HCT116 (cell line): ENCODE measurements around the gene PRTG. TPM values are rescaled to one million over a fixed set of nuclear protein-coding genes. Genes with fewer than 3 reads are reported as not detected.

ENCODE experiments used
- ATAC-seq: fragments of 200-7000 bp; cut with Tn5 transposase; 2 replicates; pipeline ENCODE4 v1.9.1; 2020; ENCODE audit warnings: mild to moderate bottlenecking, moderate library complexity
- BruUV-seq: library from RNA; stranded (reverse); fragments of 400-500 nt; replicated peaks from 2 replicates; lab custom pipeline; 2021; lab: Mats Ljungman, UMichigan
- CTCF ChIA-PET: fragments of 300-600 bp; sonication (Branson Sonifier 250); formaldehyde crosslinking; loops from one replicate; lab custom pipeline; 2021; ENCODE audit warnings: antibody characterized with exemption; lab: Charles Lee
- POLR2A ChIA-PET: fragments of 300-600, 350-600 bp; sonication (Branson Sonifier 250); formaldehyde crosslinking; loops from one replicate; lab custom pipeline; 2021; ENCODE audit warnings: antibody characterized with exemption; lab: Charles Lee
- RAD21 ChIA-PET, 2 experiments: fragments of 300-600 bp; sonication (Branson Sonifier 250); formaldehyde crosslinking; loops; one replicate each; lab custom pipeline; 2023; ENCODE audit warnings: low total read pairs in 2 of 2; ENCODE audit not compliant: uncharacterized antibody in 2 of 2, unreplicated experiment in 2 of 2, low non-redundant PET in 1 of 2; lab: Charles Lee
- DNase-seq: peaks from one replicate; pipeline ENCODE4 v3.0.0-alpha.2; 2010; ENCODE audit warnings: low read depth, low spot score
- H2AFZ ChIP-seq: fragments of 200-600 bp; shearing (Covaris generic), sonication (generic); 2 replicates; pipeline ENCODE4 v1.6.1; 2017; ENCODE audit warnings: low read depth, mixed run types, mixed read lengths, antibody characterized with exemption, low read length; ENCODE audit not compliant: poor library complexity, severe bottlenecking
- H3K27ac ChIP-seq: 2 replicates; pipeline ENCODE4 v1.5.1; 2012; ENCODE audit warnings: low read depth, low read length
- H3K27me3 ChIP-seq: fragments of 200-600 bp; sonication (generic); 2 replicates; pipeline ENCODE4 v1.6.1; 2016; ENCODE audit warnings: mixed run types, low read length, mixed read lengths; ENCODE audit not compliant: insufficient read depth
- H3K36me3 ChIP-seq, 2 experiments: fragments of 200-500 bp in 1 of 2; fragments of 200-600 bp in 1 of 2; sonication (Bioruptor generic) in 1 of 2; sonication (generic) in 1 of 2; 2 replicates each; pipeline versions ENCODE4 v1.5.1 to v1.6.1; 2014 to 2016; ENCODE audit warnings: low read length in 2 of 2, inconsistent platforms in 1 of 2, mixed read lengths in 1 of 2, mixed run types in 1 of 2; ENCODE audit not compliant: insufficient read depth in 2 of 2, control insufficient read depth in 1 of 2
- H3K4me1 ChIP-seq, 2 experiments: fragments of 200-600 bp in 1 of 2; sonication (generic) in 1 of 2; 2 replicates each; pipeline versions ENCODE4 v1.5.1 to v1.6.1; 2012 to 2017; ENCODE audit warnings: low read length in 2 of 2, inconsistent platforms in 1 of 2, mild to moderate bottlenecking in 1 of 2, mixed read lengths in 1 of 2, mixed run types in 1 of 2, moderate library complexity in 1 of 2; ENCODE audit not compliant: insufficient read depth in 2 of 2, control insufficient read depth in 1 of 2
- H3K4me2 ChIP-seq: fragments of 200-600 bp; sonication (generic); 2 replicates; pipeline ENCODE4 v1.6.1; 2017; ENCODE audit warnings: mixed run types, low read length, mixed read lengths
- H3K4me3 ChIP-seq, 2 experiments: fragments of 200-600 bp in 1 of 2; sonication (generic) in 1 of 2; replicated peaks in 1 of 2; 2 replicates each; pipeline ENCODE4 v1.5.1; 2011 to 2016; ENCODE audit warnings: low read length in 2 of 2, control low read depth in 1 of 2, low read depth in 1 of 2, mild to moderate bottlenecking in 1 of 2, mixed read lengths in 1 of 2, mixed run types in 1 of 2
- H3K79me2 ChIP-seq: fragments of 200-600 bp; sonication (generic); 2 replicates; pipeline ENCODE4 v1.6.1; 2017; ENCODE audit warnings: mild to moderate bottlenecking, mixed run types, low read length, moderate library complexity, mixed read lengths; ENCODE audit not compliant: insufficient read depth
- H3K9ac ChIP-seq: fragments of 200-600 bp; sonication (generic); 2 replicates; pipeline ENCODE4 v1.6.1; 2016; ENCODE audit warnings: low read length, mixed read lengths
- H3K9me2 ChIP-seq: fragments of 200-600 bp; sonication (generic), shearing (Covaris generic); 2 replicates; pipeline ENCODE4 v1.6.1; 2017; ENCODE audit warnings: mixed run types, mild to moderate bottlenecking, moderate library complexity; ENCODE audit not compliant: insufficient read depth
- H3K9me3 ChIP-seq, 2 experiments: fragments of 200-500 bp in 1 of 2; fragments of 200-600 bp in 1 of 2; sonication (Bioruptor generic) in 1 of 2; sonication (generic) in 1 of 2; 2 replicates each; pipeline ENCODE4 v1.6.1; 2014 to 2017; ENCODE audit warnings: low read length in 2 of 2, mixed read lengths in 2 of 2, inconsistent platforms in 1 of 2, low read depth in 1 of 2, mild to moderate bottlenecking in 1 of 2, mixed run types in 1 of 2, moderate library complexity in 1 of 2; ENCODE audit not compliant: control insufficient read depth in 1 of 2, insufficient read depth in 1 of 2
- H4K20me1 ChIP-seq: fragments of 200-600 bp; sonication (generic), shearing (Covaris generic); 2 replicates; pipeline ENCODE4 v1.6.1; 2017; ENCODE audit warnings: mixed run types, mild to moderate bottlenecking, moderate library complexity; ENCODE audit not compliant: insufficient read depth
- CBX3 ChIP-seq: IDR thresholded peaks from 2 replicates; pipeline ENCODE4 v1.6.1; 2012; ENCODE audit warnings: low read depth
- CEBPB ChIP-seq: IDR thresholded peaks from 2 replicates; pipeline ENCODE4 v1.6.1; 2012; ENCODE audit warnings: low read depth
- ELF1 ChIP-seq: IDR thresholded peaks from 2 replicates; pipeline ENCODE4 v1.6.1; 2012; ENCODE audit warnings: low read depth, borderline replicate concordance
- EZH2phosphoT487 ChIP-seq: fragments of 200-600 bp; IDR thresholded peaks from 2 replicates; pipeline ENCODE4 v1.6.1; 2018; ENCODE audit warnings: antibody characterized with exemption, borderline replicate concordance
- POLR2A ChIP-seq: IDR thresholded peaks from 2 replicates; pipeline ENCODE4 v1.7.0; 2011; ENCODE audit warnings: borderline replicate concordance; ENCODE audit not compliant: insufficient read depth, insufficient read length; ENCODE audit errors: extremely low read depth
- POLR2AphosphoS5 ChIP-seq: IDR thresholded peaks from 2 replicates; pipeline ENCODE4 v1.6.1; 2011; ENCODE audit warnings: mild to moderate bottlenecking, low read depth, low read length, moderate library complexity
- RAD21 ChIP-seq: IDR thresholded peaks from 2 replicates; pipeline ENCODE4 v1.6.1; 2012; ENCODE audit warnings: low read depth, mild to moderate bottlenecking
- SP1 ChIP-seq: IDR thresholded peaks from 2 replicates; pipeline ENCODE4 v1.6.1; 2012; ENCODE audit warnings: low read depth
- YY1 ChIP-seq: IDR thresholded peaks from 2 replicates; pipeline ENCODE4 v1.6.1; 2011; ENCODE audit warnings: low read length, low read depth, moderate library complexity, mild to moderate bottlenecking; ENCODE audit not compliant: insufficient replicate concordance; ENCODE audit errors: extremely low read depth
- ZFX ChIP-seq: fragments of 450-650 bp; IDR thresholded peaks from 2 replicates; pipeline ENCODE4 v1.6.1; 2017
- intact Hi-C: fragments of 100-400 bp; cut with micrococcal nuclease; formaldehyde crosslinking; loops from 2 replicates; pipeline ENCODE4 v1.10.0; 2022
- total RNA-seq: library from RNA; stranded (reverse); gene quantifications from one replicate; pipeline ENCODE4 v1.2.1, GENCODE V29; 2021; ENCODE audit not compliant: unreplicated experiment
- TF ChIP-seq, protein P1 (sequence below): IDR thresholded peaks from 2 replicates; pipeline ENCODE4 v1.6.1; 2011; ENCODE audit warnings: mild to moderate bottlenecking, low read length, moderate library complexity; ENCODE audit not compliant: insufficient replicate concordance; ENCODE audit errors: extremely low read depth
- TF ChIP-seq, protein P2 (sequence below): IDR thresholded peaks from 2 replicates; pipeline ENCODE4 v1.6.1; 2012; ENCODE audit warnings: low read depth
- TF ChIP-seq, protein P3 (sequence below), 3 experiments: fragments of 200-600 bp in 1 of 3; sonication (generic) in 1 of 3; IDR thresholded peaks in 2 of 3; conservative IDR thresholded peaks in 1 of 3; 2 replicates each; pipeline ENCODE4 v1.5.1; 2012 to 2017; ENCODE audit warnings: low read depth in 2 of 3, low read length in 2 of 3, antibody characterized with exemption in 1 of 3, borderline replicate concordance in 1 of 3, control low read depth in 1 of 3, mild to moderate bottlenecking in 1 of 3, mixed read lengths in 1 of 3, mixed run types in 1 of 3, moderate library complexity in 1 of 3; ENCODE audit not compliant: insufficient read depth in 1 of 3
- TF ChIP-seq, protein P4 (sequence below): IDR thresholded peaks from 2 replicates; pipeline ENCODE4 v1.6.1; 2012
- TF ChIP-seq, protein P5 (sequence below): IDR thresholded peaks from 2 replicates; pipeline ENCODE4 v1.6.1; 2012

Gene PRTG
- total RNA-seq, 1 experiment from 2014 or later = not detected

DNA sequence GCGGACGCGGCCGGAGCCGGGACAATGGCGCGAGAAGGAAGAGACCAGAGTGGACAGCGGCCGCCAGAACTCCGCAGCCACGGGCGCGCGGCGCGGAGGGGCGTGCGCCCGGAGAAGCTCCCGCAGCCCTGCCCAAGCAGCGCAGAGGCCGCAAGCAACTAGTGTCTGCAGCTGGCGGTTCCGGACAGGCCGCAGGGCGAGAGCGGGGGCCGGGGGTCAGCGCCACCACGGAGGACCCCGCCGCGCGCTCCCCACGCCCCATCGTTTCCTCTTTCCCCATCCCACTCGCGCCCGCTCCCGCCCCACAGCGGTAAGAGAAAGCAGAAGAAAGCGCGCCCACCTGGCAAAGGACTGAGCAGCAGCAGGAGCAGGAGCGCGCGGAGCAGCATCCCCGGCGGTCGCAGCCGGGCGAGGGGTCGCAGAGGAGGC is 440 bp downstream of the PRTG start (continued):
- TF ChIP-seq, protein P1, sequence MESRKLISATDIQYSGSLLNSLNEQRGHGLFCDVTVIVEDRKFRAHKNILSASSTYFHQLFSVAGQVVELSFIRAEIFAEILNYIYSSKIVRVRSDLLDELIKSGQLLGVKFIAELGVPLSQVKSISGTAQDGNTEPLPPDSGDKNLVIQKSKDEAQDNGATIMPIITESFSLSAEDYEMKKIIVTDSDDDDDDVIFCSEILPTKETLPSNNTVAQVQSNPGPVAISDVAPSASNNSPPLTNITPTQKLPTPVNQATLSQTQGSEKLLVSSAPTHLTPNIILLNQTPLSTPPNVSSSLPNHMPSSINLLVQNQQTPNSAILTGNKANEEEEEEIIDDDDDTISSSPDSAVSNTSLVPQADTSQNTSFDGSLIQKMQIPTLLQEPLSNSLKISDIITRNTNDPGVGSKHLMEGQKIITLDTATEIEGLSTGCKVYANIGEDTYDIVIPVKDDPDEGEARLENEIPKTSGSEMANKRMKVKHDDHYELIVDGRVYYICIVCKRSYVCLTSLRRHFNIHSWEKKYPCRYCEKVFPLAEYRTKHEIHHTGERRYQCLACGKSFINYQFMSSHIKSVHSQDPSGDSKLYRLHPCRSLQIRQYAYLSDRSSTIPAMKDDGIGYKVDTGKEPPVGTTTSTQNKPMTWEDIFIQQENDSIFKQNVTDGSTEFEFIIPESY = no peak
- TF ChIP-seq YY1 = no peak
- no peak for TF ChIP-seq POLR2A
- TF ChIP-seq ELF1 = no peak

DNA sequence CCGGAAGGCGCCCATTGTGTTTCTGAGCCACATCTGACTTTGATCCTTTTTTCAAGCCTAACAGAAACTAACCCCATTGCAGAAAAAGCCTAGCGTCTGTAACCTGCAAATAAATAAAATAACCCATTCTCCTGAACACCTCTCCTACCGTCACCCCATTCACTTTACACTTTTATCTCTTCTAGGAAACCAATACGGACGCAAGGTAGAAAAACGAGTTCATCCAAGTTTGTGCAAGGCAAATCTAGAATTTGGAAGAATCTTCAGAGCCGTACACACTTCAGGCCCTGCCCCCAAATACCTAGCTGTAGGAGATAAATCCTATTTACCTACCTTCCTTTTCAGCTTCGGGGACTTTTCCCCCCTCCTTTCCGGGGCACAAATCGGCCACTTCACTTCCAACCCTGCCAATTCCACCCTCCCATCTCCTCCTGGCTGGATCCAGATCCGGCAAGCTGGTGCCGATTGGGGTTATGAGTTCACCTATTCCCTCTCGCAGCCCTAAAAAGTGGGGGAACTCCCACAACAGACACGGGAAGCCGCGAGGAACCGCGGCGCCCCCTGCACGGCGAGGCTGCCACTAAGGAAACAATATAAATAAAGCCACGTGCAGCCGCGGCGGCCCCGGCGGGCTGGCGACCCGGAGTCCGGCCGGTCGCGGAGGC is 987 bp downstream of the PRTG start:
- RAD21 ChIA-PET = no interaction called here
- H3K9me3 ChIP-seq = no peaks in the 10 kb centered on the region
- DNase-seq (no peak), ATAC-seq (no peak)
- H3K9me2 ChIP-seq = no peaks in the 10 kb centered on the region
- no peak overlapping the region for H3K4me3 ChIP-seq
- no peaks in the 10 kb centered on the region for H4K20me1 ChIP-seq
- POLR2A ChIA-PET = no interaction called here
- H3K79me2 ChIP-seq = no peaks in the 10 kb centered on the region
- no peaks in the 10 kb centered on the region for H3K36me3 ChIP-seq
- no peaks in the 10 kb centered on the region for H3K27me3 ChIP-seq
- intact Hi-C loops = no loop called here
- no peak overlapping the region for H3K4me2 ChIP-seq
- CTCF ChIA-PET = no interaction called here
- TF ChIP-seq EZH2phosphoT487 (no peak), RAD21 (no peak), POLR2AphosphoS5 (no peak), YY1 (no peak), CBX3 (no peak), ZFX (no peak), SP1 (no peak), CEBPB (no peak)
- TF ChIP-seq, protein P2, sequence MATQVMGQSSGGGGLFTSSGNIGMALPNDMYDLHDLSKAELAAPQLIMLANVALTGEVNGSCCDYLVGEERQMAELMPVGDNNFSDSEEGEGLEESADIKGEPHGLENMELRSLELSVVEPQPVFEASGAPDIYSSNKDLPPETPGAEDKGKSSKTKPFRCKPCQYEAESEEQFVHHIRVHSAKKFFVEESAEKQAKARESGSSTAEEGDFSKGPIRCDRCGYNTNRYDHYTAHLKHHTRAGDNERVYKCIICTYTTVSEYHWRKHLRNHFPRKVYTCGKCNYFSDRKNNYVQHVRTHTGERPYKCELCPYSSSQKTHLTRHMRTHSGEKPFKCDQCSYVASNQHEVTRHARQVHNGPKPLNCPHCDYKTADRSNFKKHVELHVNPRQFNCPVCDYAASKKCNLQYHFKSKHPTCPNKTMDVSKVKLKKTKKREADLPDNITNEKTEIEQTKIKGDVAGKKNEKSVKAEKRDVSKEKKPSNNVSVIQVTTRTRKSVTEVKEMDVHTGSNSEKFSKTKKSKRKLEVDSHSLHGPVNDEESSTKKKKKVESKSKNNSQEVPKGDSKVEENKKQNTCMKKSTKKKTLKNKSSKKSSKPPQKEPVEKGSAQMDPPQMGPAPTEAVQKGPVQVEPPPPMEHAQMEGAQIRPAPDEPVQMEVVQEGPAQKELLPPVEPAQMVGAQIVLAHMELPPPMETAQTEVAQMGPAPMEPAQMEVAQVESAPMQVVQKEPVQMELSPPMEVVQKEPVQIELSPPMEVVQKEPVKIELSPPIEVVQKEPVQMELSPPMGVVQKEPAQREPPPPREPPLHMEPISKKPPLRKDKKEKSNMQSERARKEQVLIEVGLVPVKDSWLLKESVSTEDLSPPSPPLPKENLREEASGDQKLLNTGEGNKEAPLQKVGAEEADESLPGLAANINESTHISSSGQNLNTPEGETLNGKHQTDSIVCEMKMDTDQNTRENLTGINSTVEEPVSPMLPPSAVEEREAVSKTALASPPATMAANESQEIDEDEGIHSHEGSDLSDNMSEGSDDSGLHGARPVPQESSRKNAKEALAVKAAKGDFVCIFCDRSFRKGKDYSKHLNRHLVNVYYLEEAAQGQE = no peak
- TF ChIP-seq, protein P3, sequence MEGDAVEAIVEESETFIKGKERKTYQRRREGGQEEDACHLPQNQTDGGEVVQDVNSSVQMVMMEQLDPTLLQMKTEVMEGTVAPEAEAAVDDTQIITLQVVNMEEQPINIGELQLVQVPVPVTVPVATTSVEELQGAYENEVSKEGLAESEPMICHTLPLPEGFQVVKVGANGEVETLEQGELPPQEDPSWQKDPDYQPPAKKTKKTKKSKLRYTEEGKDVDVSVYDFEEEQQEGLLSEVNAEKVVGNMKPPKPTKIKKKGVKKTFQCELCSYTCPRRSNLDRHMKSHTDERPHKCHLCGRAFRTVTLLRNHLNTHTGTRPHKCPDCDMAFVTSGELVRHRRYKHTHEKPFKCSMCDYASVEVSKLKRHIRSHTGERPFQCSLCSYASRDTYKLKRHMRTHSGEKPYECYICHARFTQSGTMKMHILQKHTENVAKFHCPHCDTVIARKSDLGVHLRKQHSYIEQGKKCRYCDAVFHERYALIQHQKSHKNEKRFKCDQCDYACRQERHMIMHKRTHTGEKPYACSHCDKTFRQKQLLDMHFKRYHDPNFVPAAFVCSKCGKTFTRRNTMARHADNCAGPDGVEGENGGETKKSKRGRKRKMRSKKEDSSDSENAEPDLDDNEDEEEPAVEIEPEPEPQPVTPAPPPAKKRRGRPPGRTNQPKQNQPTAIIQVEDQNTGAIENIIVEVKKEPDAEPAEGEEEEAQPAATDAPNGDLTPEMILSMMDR (IDR thresholded peaks at IDR 0.05 in 2 of 3, conservative IDR thresholded peaks at IDR 0.05 in 1 of 3; ENCODE audit: borderline replicate concordance in 1 of 3, insufficient read depth in 1 of 3, low read depth in 2 of 3, low read length in 2 of 3) = no peak
- TF ChIP-seq, protein P4, sequence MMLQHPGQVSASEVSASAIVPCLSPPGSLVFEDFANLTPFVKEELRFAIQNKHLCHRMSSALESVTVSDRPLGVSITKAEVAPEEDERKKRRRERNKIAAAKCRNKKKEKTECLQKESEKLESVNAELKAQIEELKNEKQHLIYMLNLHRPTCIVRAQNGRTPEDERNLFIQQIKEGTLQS = no peak
- TF ChIP-seq, protein P5, sequence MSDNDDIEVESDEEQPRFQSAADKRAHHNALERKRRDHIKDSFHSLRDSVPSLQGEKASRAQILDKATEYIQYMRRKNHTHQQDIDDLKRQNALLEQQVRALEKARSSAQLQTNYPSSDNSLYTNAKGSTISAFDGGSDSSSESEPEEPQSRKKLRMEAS = no peak
- BruUV-seq = no TSS peak
- H3K4me1 ChIP-seq = peaks cover 0 to 5% of the 10 kb centered on the region in 2 experiments; a peak in 1 of 4 replicates
- no peak overlapping the region for H3K9ac ChIP-seq
- no peak overlapping the region for H3K27ac ChIP-seq
- no peak overlapping the region for H2AFZ ChIP-seq
